ENCODE results near the gene EMX2. TPM values are rescaled to one million over a fixed set of nuclear protein-coding genes. Genes with fewer than 3 reads are reported as not detected.

EMX2 gene
- total RNA-seq, 1 experiment from 2014 or later = not detected

GRCh38 chr10:117530791-117531190, 11.8 kb upstream of the EMX2 start:
- in situ Hi-C loops (cut with HindIII; ENCODE audit: low sequenced_read_pairs) = no loop called here
- DNase-seq (ENCODE audit: low spot score) = no peak

GRCh38 chr10:117531371-117532002, 11.1 kb upstream of the EMX2 start:
- in situ Hi-C loops (cut with HindIII; ENCODE audit: low sequenced_read_pairs) = no loop called here
- no peak for DNase-seq (ENCODE audit: low spot score)

GRCh38 chr10:117532003-117532385, 10.6 kb upstream of the EMX2 start:
- in situ Hi-C loops (cut with HindIII; ENCODE audit: low sequenced_read_pairs) = no loop called here
- DNase-seq (ENCODE audit: low spot score) = no peak

- no peak for DNase-seq (ENCODE audit: low spot score)
- in situ Hi-C loops (cut with HindIII; ENCODE audit: low sequenced_read_pairs) = no loop called here
Observed at GRCh38 chr10:117532451-117533107, 10.0 kb upstream of the EMX2 start.

- in situ Hi-C loops (cut with HindIII; ENCODE audit: low sequenced_read_pairs) = no loop called here
- DNase-seq (ENCODE audit: low spot score) = no peak
Observed at GRCh38 chr10:117533507-117534281, 8.9 kb upstream of the EMX2 start.

- in situ Hi-C loops (cut with HindIII; ENCODE audit: low sequenced_read_pairs) = no loop called here
- DNase-seq (ENCODE audit: low spot score) = no peak
Observed at GRCh38 chr10:117534321-117535297, 7.9 kb upstream of the EMX2 start.

- in situ Hi-C loops (cut with HindIII; ENCODE audit: low sequenced_read_pairs) = no loop called here
- no peak for DNase-seq (ENCODE audit: low spot score)
Observed at GRCh38 chr10:117535298-117536071, 7.1 kb upstream of the EMX2 start.

- no peak for DNase-seq (ENCODE audit: low spot score)
- in situ Hi-C loops (cut with HindIII; ENCODE audit: low sequenced_read_pairs) = no loop called here
Observed at GRCh38 chr10:117536072-117536865, 6.3 kb upstream of the EMX2 start.

GRCh38 chr10:117536866-117537435, 5.6 kb upstream of the EMX2 start:
- no peak for DNase-seq (ENCODE audit: low spot score)
- in situ Hi-C loops (cut with HindIII; ENCODE audit: low sequenced_read_pairs) = no loop called here

- in situ Hi-C loops (cut with HindIII; ENCODE audit: low sequenced_read_pairs) = no loop called here
- no peak for DNase-seq (ENCODE audit: low spot score)
Observed at GRCh38 chr10:117537436-117537903, 5.1 kb upstream of the EMX2 start.

GRCh38 chr10:117537904-117538524, 4.5 kb upstream of the EMX2 start:
- DNase-seq (ENCODE audit: low spot score) = no peak
- in situ Hi-C loops (cut with HindIII; ENCODE audit: low sequenced_read_pairs) = no loop called here

GRCh38 chr10:117539361-117539773, 3.2 kb upstream of the EMX2 start:
- no peak for DNase-seq (ENCODE audit: low spot score)
- in situ Hi-C loops (cut with HindIII; ENCODE audit: low sequenced_read_pairs) = no loop called here

GRCh38 chr10:117539903-117540639, 2.5 kb upstream of the EMX2 start:
- in situ Hi-C loops (cut with HindIII; ENCODE audit: low sequenced_read_pairs) = no loop called here
- no peak for DNase-seq (ENCODE audit: low spot score)

GRCh38 chr10:117540640-117541404, 1.7 kb upstream of the EMX2 start:
- in situ Hi-C loops (cut with HindIII; ENCODE audit: low sequenced_read_pairs) = no loop called here

GRCh38 chr10:117541405-117541908, 1.1 kb upstream of the EMX2 start:
- in situ Hi-C loops (cut with HindIII; ENCODE audit: low sequenced_read_pairs) = no loop called here
- DNase-seq (ENCODE audit: low spot score) = no peak

More at GRCh38 chr10:117540640-117541404, 1.7 kb upstream of the EMX2 start:
- no peak for DNase-seq (ENCODE audit: low spot score)

Data from G401 (cell line).